Spleen (tissue), 7 donors: Measurements from ENCODE around the gene HCFC1.

Experiments used
- POLR2A ChIP-seq, 3 donors: fragments of 450-650 bp; IDR thresholded peaks; one replicate each; pipeline ENCODE4 v1.5.1; 2017; ENCODE audit warnings: antibody characterized with exemption in 3 of 3, mild to moderate bottlenecking in 1 of 3
- TF ChIP-seq, protein P1 (sequence below), 11 experiments: fragments of 200-600 bp in 7 of 11; fragments of 450-650 bp in 4 of 11; sonication (generic) in 4 of 11; IDR thresholded peaks in 8 of 11; conservative IDR thresholded peaks in 3 of 11; 1 replicate in 7 of 11; 2 replicates in 4 of 11; pipeline versions ENCODE4 v1.4.0 to v1.8.0; 2016 to 2021; ENCODE audit warnings: antibody characterized with exemption in 11 of 11, inconsistent platforms in 4 of 11, mild to moderate bottlenecking in 1 of 11
- donor health status: DM: no; HTN: no; CAD: no; lungs with moderate emphysema.
- donor health status: DM: no; HTN: no; CAD: no.
- donor health status: DM: no; HTN: no; CAD: no.

DNA sequence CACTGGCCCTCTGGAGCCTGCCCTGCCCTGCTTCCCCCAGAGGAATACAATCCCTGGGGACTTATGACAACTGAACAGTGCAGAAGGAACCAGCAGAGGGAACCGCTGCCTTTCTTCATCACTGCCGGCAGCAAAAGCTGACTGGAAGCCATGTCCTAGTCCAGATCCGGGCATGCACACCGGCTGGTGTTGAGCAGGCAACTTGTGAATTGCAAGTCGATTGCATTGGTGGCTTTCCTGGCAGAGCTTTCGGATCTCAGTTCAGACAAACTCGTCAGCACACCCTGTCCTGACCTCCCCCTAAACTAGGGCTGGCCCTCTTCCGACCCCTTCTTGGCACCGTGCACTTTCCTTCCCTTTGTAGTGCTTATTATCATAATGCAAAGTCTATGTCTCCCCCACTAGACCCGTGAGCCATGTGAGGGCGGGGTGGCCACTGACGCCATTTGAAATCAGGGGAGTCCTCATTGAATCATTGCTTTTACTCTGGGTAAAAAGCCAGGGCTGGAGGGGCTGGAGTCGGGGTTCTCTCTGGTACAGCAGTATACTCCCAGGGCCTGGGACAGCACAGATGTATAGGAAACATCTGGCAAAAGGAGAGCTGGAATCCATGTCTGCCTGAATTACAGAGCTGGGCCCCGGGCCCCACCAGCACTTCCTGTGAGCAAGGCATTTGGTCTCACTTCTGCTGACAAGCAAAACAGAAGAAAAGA, 47.3 kb downstream of the HCFC1 start:
- TF ChIP-seq, protein P1, sequence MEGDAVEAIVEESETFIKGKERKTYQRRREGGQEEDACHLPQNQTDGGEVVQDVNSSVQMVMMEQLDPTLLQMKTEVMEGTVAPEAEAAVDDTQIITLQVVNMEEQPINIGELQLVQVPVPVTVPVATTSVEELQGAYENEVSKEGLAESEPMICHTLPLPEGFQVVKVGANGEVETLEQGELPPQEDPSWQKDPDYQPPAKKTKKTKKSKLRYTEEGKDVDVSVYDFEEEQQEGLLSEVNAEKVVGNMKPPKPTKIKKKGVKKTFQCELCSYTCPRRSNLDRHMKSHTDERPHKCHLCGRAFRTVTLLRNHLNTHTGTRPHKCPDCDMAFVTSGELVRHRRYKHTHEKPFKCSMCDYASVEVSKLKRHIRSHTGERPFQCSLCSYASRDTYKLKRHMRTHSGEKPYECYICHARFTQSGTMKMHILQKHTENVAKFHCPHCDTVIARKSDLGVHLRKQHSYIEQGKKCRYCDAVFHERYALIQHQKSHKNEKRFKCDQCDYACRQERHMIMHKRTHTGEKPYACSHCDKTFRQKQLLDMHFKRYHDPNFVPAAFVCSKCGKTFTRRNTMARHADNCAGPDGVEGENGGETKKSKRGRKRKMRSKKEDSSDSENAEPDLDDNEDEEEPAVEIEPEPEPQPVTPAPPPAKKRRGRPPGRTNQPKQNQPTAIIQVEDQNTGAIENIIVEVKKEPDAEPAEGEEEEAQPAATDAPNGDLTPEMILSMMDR (IDR thresholded peaks at IDR 0.05 in 8 of 11, conservative IDR thresholded peaks at IDR 0.05 in 3 of 11), result peak in 8 of 11 experiments; percentile 27 to 59 (median 42)
- TF ChIP-seq POLR2A (IDR thresholded peaks at IDR 0.05), result no peak
